Forelimb muscle (tissue), 1 donor: Measurements from ENCODE around the gene MSTN. TPM values are rescaled to one million over a fixed set of nuclear protein-coding genes. Genes with fewer than 3 reads are reported as not detected.
"Not testable (repeated sequence)": the region's sequence is repeated elsewhere in the genome, so short reads cannot be mapped to it uniquely, and the experiment has no call there.

Source experiments
- DNase-seq: peaks from one replicate; pipeline ENCODE4 v3.0.0-alpha.2; 2013; ENCODE audit warnings: low read depth
- polyA plus RNA-seq: library from polyadenylated mRNA; unstranded; fragments of 120-200 nt; gene quantifications from one replicate; pipeline ENCODE4 v1.2.1, GENCODE V29; 2013; ENCODE audit not compliant: insufficient read length

Gene MSTN
- polyA plus RNA-seq, 1 donor: 32.8 TPM

- DNase-seq: no peak
Measured at GRCh38 chr2:190063624-190064023, 1.1 kb upstream of the MSTN start.

GRCh38 chr2:190062053-190062452, 476 bp downstream of the MSTN start:
- DNase-seq: no peak

GRCh38 chr2:190060626-190061025, 1.9 kb downstream of the MSTN start:
- no peak for DNase-seq

GRCh38 chr2:190060019-190060418, 2.5 kb downstream of the MSTN start:
- DNase-seq: no peak

GRCh38 chr2:190053426-190053825, 9.1 kb downstream of the MSTN start:
- no peak for DNase-seq

- no peak for DNase-seq
Measured at GRCh38 chr2:190052307-190052706, 10.2 kb downstream of the MSTN start.

- no peak for DNase-seq
Measured at GRCh38 chr2:190051223-190051622, 11.3 kb downstream of the MSTN start.

GRCh38 chr2:190050001-190050400, 12.5 kb downstream of the MSTN start:
- no peak for DNase-seq

GRCh38 chr2:190044866-190045265, 17.7 kb downstream of the MSTN start:
- no peak for DNase-seq

- no peak for DNase-seq
Measured at GRCh38 chr2:190043441-190043840, 19.1 kb downstream of the MSTN start.

- DNase-seq: no peak
Measured at GRCh38 chr2:190036071-190036470, 26.5 kb downstream of the MSTN start.

- DNase-seq: not testable (repeated sequence)
Measured at GRCh38 chr2:190034417-190034816, 28.1 kb downstream of the MSTN start.

GRCh38 chr2:190031969-190032618, 30.4 kb downstream of the MSTN start:
- no peak for DNase-seq

- DNase-seq: no peak
Measured at GRCh38 chr2:190023860-190024259, 38.7 kb downstream of the MSTN start.

GRCh38 chr2:190020720-190021119, 41.8 kb downstream of the MSTN start:
- DNase-seq: no peak

- DNase-seq: no peak
Measured at GRCh38 chr2:190017837-190018236, 44.7 kb downstream of the MSTN start.

GRCh38 chr2:190015969-190016368, 46.6 kb downstream of the MSTN start:
- not testable (repeated sequence) for DNase-seq
